HL-60 (cell line): ENCODE results near the gene GIPC3.
A peak's percentile ranks its signal among the peaks of the same experiment; 100 is the strongest.

Source experiments
- DNase-seq, 2 experiments: peaks; one replicate each; pipeline ENCODE4 v3.0.0-alpha.2; 2010 to 2020; ENCODE audit warnings: low read depth in 1 of 2, low spot score in 1 of 2
- H3K27ac ChIP-seq: fragments of 250-450 bp; sonication (Bioruptor Pico); replicated peaks from 2 replicates; pipeline ENCODE4 v1.5.1; 2020; ENCODE audit warnings: mild to moderate bottlenecking, moderate library complexity
- H3K27me3 ChIP-seq: fragments of 250-450 bp; sonication (Bioruptor Pico); 2 replicates; pipeline ENCODE4 v1.5.1; 2021; ENCODE audit warnings: mild to moderate bottlenecking, moderate library complexity; ENCODE audit not compliant: insufficient read depth, poor library complexity, severe bottlenecking
- H3K4me3 ChIP-seq: replicated peaks from 2 replicates; pipeline ENCODE4 v1.5.1; 2011; ENCODE audit warnings: mild to moderate bottlenecking, control low read depth, low read length; ENCODE audit not compliant: insufficient read depth
- GABPA ChIP-seq: IDR thresholded peaks from 2 replicates; pipeline ENCODE4 v1.6.1; 2012; ENCODE audit warnings: low read depth
- POLR2AphosphoS5 ChIP-seq: IDR thresholded peaks from 2 replicates; pipeline ENCODE4 v1.6.1; 2012; ENCODE audit warnings: low read depth
- SPI1 ChIP-seq: IDR thresholded peaks from 2 replicates; pipeline ENCODE4 v1.6.1; 2012; ENCODE audit warnings: low read depth, mild to moderate bottlenecking, borderline replicate concordance
- TF ChIP-seq, protein P1 (sequence below): IDR thresholded peaks from one replicate; pipeline ENCODE4 v1.5.1; 2011; ENCODE audit warnings: low read length, control low read depth, inconsistent platforms; ENCODE audit not compliant: insufficient read depth
- TF ChIP-seq, protein P2 (sequence below): IDR thresholded peaks from 2 replicates; pipeline ENCODE4 v1.6.1; 2012; ENCODE audit warnings: low read depth; ENCODE audit not compliant: insufficient replicate concordance

The GIPC3 gene

DNA sequence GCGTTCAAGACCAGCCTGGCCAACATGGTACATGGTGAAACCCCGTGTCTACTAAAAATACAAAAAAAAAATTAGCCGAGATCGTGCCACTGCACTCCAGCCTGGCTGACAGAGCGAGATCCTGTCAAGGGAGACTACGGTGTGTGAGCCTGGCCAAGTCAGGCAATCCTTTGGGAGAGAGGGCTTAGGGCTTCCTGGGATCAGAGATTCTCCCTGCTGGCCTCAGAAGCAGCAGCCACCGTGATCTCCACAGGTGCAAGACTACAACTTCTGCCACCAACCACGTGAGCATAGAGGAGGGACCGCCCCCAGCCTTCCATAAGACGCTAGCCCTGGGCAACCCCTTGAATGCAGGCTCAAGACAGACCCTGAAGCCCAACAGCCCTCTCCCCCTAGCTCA lies 35.5 kb upstream of the GIPC3 start:
- Histone ChIP-seq H3K4me3 (no peak overlapping the region), H3K27me3 (no peaks in the 10 kb centered on the region), H3K27ac (peak overlapping the region; percentile 89)
- DNase-seq: no peak
- TF ChIP-seq POLR2AphosphoS5: no peak

DNA sequence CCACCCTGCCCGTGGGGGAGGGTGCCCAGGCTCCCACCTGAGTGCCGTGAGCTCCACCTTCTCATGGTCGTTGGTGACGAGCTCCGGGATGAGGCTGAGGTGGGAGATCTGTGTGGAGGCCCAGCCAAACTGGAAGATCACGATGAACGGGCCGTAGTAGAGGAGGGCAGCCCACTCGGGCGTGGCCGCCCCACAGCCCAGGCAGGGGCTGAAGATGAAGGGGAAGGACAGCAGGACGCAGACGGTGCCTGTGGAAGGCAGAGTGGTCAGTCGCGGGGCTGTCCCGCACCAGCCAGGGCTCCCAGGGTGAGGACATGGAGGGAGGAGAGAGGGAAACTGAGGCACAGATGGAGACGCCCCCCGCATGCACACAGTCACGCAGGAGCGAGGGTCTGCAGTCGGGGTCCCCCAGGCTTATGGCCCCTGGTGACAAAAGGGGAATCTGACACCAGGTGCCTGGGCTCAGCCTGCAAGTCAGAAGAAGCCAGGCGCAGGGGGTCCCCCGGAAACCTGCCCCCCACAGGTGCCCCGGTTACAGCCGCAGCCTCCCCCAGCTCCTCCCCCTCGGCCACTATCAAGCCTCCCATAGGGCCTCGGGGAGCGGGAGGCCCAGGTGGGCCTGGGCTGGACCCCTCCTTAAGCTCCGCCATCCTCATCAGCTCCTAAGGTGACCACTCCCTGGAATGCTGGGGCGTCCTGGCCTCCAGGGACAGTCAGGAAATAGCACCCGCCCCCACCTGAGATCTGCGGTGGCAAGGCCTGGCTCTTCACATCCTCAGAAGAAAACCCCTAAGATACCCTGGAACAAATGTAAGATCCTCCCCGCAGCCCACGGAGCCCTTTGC lies 34.1 kb upstream of the GIPC3 start:
- Histone ChIP-seq H3K27me3 (no peaks in the 10 kb centered on the region), H3K27ac (no peak overlapping the region), H3K4me3 (no peak overlapping the region)
- no peak for TF ChIP-seq GABPA
- TF ChIP-seq, protein P1, sequence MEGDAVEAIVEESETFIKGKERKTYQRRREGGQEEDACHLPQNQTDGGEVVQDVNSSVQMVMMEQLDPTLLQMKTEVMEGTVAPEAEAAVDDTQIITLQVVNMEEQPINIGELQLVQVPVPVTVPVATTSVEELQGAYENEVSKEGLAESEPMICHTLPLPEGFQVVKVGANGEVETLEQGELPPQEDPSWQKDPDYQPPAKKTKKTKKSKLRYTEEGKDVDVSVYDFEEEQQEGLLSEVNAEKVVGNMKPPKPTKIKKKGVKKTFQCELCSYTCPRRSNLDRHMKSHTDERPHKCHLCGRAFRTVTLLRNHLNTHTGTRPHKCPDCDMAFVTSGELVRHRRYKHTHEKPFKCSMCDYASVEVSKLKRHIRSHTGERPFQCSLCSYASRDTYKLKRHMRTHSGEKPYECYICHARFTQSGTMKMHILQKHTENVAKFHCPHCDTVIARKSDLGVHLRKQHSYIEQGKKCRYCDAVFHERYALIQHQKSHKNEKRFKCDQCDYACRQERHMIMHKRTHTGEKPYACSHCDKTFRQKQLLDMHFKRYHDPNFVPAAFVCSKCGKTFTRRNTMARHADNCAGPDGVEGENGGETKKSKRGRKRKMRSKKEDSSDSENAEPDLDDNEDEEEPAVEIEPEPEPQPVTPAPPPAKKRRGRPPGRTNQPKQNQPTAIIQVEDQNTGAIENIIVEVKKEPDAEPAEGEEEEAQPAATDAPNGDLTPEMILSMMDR: no peak
- TF ChIP-seq, protein P2, sequence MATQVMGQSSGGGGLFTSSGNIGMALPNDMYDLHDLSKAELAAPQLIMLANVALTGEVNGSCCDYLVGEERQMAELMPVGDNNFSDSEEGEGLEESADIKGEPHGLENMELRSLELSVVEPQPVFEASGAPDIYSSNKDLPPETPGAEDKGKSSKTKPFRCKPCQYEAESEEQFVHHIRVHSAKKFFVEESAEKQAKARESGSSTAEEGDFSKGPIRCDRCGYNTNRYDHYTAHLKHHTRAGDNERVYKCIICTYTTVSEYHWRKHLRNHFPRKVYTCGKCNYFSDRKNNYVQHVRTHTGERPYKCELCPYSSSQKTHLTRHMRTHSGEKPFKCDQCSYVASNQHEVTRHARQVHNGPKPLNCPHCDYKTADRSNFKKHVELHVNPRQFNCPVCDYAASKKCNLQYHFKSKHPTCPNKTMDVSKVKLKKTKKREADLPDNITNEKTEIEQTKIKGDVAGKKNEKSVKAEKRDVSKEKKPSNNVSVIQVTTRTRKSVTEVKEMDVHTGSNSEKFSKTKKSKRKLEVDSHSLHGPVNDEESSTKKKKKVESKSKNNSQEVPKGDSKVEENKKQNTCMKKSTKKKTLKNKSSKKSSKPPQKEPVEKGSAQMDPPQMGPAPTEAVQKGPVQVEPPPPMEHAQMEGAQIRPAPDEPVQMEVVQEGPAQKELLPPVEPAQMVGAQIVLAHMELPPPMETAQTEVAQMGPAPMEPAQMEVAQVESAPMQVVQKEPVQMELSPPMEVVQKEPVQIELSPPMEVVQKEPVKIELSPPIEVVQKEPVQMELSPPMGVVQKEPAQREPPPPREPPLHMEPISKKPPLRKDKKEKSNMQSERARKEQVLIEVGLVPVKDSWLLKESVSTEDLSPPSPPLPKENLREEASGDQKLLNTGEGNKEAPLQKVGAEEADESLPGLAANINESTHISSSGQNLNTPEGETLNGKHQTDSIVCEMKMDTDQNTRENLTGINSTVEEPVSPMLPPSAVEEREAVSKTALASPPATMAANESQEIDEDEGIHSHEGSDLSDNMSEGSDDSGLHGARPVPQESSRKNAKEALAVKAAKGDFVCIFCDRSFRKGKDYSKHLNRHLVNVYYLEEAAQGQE: no peak
- TF ChIP-seq SPI1: no peak
- TF ChIP-seq POLR2AphosphoS5: no peak
- DNase-seq: no peak

DNA sequence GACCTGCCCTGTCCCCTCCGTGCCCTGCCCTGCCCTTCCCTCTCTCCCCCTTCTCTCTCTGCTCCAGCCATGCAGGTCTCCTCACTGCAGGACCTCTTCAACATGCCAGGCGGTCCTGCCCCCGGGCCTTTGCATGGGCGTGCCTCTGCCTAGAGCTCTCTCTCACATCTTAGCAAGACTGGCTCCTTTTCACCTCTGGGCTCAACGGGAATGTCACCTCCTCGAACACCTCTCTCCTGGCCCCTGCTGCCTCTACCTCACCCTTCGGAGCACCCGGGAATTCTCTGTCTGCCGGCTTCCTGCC lies 33.5 kb upstream of the GIPC3 start:
- DNase-seq: no peak
- TF ChIP-seq, protein P1: no peak
- no peak for TF ChIP-seq GABPA
- Histone ChIP-seq H3K4me3 (no peak overlapping the region), H3K27ac (no peak overlapping the region), H3K27me3 (no peaks in the 10 kb centered on the region)

DNA sequence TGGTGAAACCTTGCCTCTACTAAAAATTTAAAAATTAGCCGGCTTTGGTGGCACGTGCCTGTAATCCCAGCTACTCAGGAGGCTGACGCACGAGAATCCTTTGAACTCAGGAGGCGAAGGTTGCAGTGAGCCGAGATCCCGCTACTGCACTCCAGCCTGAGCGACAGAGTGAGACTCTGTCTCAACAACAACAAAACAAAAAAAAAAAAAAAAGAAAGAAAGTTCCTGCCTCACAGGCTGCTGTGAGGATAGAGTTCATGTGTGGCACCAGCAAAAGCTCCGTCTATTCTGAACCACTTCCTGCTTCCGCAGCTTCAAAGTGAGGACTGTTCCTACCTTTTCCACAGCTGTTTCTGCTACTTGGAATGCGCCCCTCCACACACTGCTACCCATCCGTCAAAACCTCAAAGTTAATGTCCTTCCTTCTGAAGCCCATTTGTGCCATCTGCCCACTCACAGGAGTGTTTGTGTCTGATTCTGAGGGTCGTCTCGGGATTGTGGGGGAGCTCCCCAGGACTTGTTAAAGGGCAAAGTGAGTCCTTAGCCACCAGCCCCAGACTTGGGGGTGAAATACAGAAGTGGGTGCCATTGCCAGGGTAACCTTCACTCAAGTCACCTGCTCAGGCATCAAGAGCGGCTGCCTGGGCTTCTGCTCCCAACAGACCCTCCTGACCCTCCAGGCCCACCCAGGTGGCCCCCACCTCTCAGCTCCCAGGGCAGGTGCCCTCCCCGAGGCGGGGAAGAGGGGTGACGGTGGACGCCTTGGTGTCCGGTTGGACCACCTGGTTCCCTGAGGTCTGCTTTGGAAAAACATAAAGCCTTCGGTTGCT lies 30.8 kb upstream of the GIPC3 start:
- no peak for TF ChIP-seq POLR2AphosphoS5
- TF ChIP-seq SPI1: peak; percentile 17; the same call in 1 of the 2 replicates
- peak; percentile 85 for TF ChIP-seq GABPA
- TF ChIP-seq, protein P1: no peak
- H3K27me3 ChIP-seq: no peaks in the 10 kb centered on the region
- H3K27ac ChIP-seq: peak overlapping the region; percentile 38
- H3K4me3 ChIP-seq: peak overlapping the region; percentile 8
- DNase-seq: peak in 1 of 2 experiments; percentile 51
